ENCODE results near the gene KRTAP19-2.

GRCh38 chr21:30448514-30448913 is 38.7 kb downstream of the KRTAP19-2 start:
- no peak for TF ChIP-seq POLR2AphosphoS5 (IDR thresholded peaks at IDR 0.05; ENCODE audit: low read depth, low read length)
- no peak for TF ChIP-seq CTCF (IDR thresholded peaks at IDR 0.05)
